HG02763 (cell line): ENCODE measurements around the gene SH3D19.
"Not testable (repeated sequence)": the region's sequence is repeated elsewhere in the genome, so short reads cannot be mapped to it uniquely, and the experiment has no call there.

ENCODE experiments used
- ATAC-seq: cut with Tn5 transposase; IDR thresholded peaks from one replicate; pipeline ENCODE4 v1.9.1; 2021; ENCODE audit warnings: mild to moderate bottlenecking, moderate library complexity; ENCODE audit not compliant: unreplicated experiment

Gene SH3D19

GRCh38 chr4:151158979-151159378, 166.4 kb downstream of the SH3D19 start:
- no peak for ATAC-seq

GRCh38 chr4:151157543-151157942, 167.9 kb downstream of the SH3D19 start:
- ATAC-seq = no peak

GRCh38 chr4:151153585-151153984, 171.8 kb downstream of the SH3D19 start:
- no peak for ATAC-seq

GRCh38 chr4:151152028-151152427, 173.4 kb downstream of the SH3D19 start:
- ATAC-seq = no peak

GRCh38 chr4:151150821-151151580, 174.4 kb downstream of the SH3D19 start:
- no peak for ATAC-seq

GRCh38 chr4:151148261-151148660, 177.1 kb downstream of the SH3D19 start:
- no peak for ATAC-seq

GRCh38 chr4:151147000-151147399, 178.4 kb downstream of the SH3D19 start:
- no peak for ATAC-seq

GRCh38 chr4:151144329-151145072, 180.9 kb downstream of the SH3D19 start:
- ATAC-seq = no peak

- ATAC-seq = no peak
These were observed 181.6 kb downstream of the SH3D19 start for GRCh38 chr4:151143811-151144210.

GRCh38 chr4:151143162-151143561, 182.2 kb downstream of the SH3D19 start:
- no peak for ATAC-seq

GRCh38 chr4:151142758-151143157, 182.6 kb downstream of the SH3D19 start:
- ATAC-seq = no peak

GRCh38 chr4:151139814-151140213, 185.6 kb downstream of the SH3D19 start:
- no peak for ATAC-seq

- ATAC-seq = not testable (repeated sequence)
These were observed 189.4 kb downstream of the SH3D19 start for GRCh38 chr4:151136048-151136447.

- no peak for ATAC-seq
These were observed 192.1 kb downstream of the SH3D19 start for GRCh38 chr4:151133311-151133710.

GRCh38 chr4:151129796-151130195, 195.6 kb downstream of the SH3D19 start:
- no peak for ATAC-seq

- ATAC-seq = peak; percentile 92
These were observed 207.9 kb downstream of the SH3D19 start for GRCh38 chr4:151117371-151117962.

- no peak for ATAC-seq
These were observed 210.4 kb downstream of the SH3D19 start for GRCh38 chr4:151114986-151115385.

GRCh38 chr4:151114338-151114737, 211.1 kb downstream of the SH3D19 start:
- ATAC-seq = no peak

GRCh38 chr4:151110236-151110635, 215.2 kb downstream of the SH3D19 start:
- ATAC-seq = no peak

- no peak for ATAC-seq
These were observed 218.3 kb downstream of the SH3D19 start for GRCh38 chr4:151107063-151107462.

GRCh38 chr4:151105454-151106032, 219.9 kb downstream of the SH3D19 start:
- no peak for ATAC-seq
